KOPT-K1 (cell line): ENCODE data around the gene RFX3.
A peak's percentile ranks its signal among the peaks of the same experiment; 100 is the strongest.

Experiments used
- H3K27ac ChIP-seq: fragments of 200-600 bp; sonication (generic); 2 replicates; pipeline ENCODE4 v1.5.1; 2016; ENCODE audit warnings: antibody characterized with exemption, mild to moderate bottlenecking, low read depth, low read length; ENCODE audit not compliant: poor library complexity, severe bottlenecking
- H3K36me3 ChIP-seq: fragments of 200-600 bp; sonication (generic); 2 replicates; pipeline ENCODE4 v1.5.1; 2017; ENCODE audit warnings: antibody characterized with exemption, mild to moderate bottlenecking, low read length, moderate library complexity; ENCODE audit not compliant: insufficient read depth
- H3K9me3 ChIP-seq: fragments of 200-600 bp; sonication (generic); 2 replicates; pipeline ENCODE4 v1.5.1; 2017; ENCODE audit warnings: antibody characterized with exemption, low read length, mild to moderate bottlenecking; ENCODE audit not compliant: insufficient read depth, poor library complexity, severe bottlenecking

RFX3 gene

DNA sequence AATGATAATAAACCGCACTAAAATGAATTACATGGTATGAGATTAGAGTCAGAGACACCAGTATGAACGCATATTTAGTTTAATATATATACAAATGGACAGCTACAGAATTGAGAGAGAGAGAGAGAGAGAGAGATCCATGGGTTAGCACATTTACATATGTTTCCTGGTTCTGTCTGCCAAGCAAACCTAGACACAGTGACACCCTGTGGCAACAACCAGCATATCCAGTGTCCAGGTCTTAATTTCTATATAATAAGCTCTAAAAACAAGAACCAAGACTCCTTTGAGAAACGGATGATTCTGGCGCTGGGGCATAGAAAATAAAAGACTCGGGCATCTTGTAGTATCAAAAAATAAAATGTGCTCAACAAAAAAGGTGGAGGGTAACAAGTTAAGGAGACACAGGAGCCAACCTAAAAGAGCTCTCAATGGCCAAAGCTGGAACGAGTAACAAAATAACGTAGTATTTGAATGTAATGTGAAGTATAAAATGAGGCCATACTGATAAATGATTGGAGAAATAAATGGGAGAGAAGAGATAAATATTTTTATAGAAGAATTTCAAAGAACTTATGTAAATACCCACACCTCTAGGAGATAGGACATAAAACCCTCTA lies 84.5 kb downstream of the RFX3 start:
- H3K27ac ChIP-seq, result no peak overlapping the region
- no peaks in the 10 kb centered on the region for H3K9me3 ChIP-seq
- H3K36me3 ChIP-seq, result no peaks in the 10 kb centered on the region

DNA sequence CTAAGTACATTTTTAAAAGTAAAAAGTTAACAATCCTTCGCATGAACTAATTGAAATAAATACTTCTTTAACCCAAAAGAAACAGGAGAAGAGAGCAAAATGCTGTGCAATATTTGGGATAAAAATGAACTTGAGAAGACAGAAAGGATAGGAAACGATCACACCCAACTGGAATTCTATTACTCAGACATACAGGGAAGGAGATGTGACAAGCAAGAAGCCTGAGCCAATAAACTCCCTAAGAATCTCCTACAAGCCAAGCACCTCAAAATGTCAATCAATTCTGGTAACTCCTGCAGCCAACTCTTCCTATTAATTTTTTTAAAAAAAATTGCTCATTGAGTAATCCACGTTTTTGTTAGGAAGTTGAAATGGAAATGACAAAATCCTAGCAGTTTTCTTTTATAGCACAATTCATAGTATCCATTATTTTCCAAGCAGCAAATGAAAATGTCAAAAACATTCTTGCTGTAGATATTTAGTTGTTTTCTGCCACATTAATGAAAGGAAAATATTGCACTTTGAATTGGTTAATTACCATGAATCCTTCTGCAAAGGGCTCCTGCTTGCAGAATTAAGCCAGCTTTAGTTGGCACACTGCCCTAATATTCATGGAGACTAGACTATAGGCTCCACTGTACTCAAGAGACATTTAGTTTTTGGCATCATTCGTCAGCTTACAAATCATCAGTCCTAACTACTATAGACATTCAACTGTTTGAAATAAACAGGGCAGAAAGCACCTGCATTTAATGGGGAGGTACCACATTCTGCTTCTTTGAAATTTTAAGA lies 89.0 kb downstream of the RFX3 start:
- Histone ChIP-seq H3K36me3 (no peaks in the 10 kb centered on the region), H3K27ac (no peak overlapping the region)

DNA sequence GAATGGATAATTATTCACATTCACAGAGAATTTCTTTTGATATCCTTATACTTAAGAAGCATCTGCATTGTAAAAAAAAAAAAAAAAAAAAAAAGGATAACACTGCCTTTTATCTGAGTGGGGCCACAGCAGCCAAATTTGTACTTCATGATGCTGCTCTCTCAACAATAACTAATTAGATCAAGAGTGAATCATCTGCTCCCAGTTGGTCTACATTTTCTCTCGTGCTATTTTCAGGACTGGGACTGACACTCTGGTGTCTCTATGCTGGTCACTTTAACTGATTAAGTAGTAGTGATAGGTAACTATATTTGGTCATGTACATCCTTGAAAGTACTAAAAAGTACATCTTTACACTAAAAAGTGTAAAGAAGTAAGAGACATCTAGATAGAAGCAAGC lies 90.1 kb downstream of the RFX3 start:
- no peak overlapping the region for H3K27ac ChIP-seq
- H3K9me3 ChIP-seq, result no peaks in the 10 kb centered on the region

More for the DNA sequence above, 89.0 kb downstream of the RFX3 start:
- no peaks in the 10 kb centered on the region for H3K9me3 ChIP-seq

DNA sequence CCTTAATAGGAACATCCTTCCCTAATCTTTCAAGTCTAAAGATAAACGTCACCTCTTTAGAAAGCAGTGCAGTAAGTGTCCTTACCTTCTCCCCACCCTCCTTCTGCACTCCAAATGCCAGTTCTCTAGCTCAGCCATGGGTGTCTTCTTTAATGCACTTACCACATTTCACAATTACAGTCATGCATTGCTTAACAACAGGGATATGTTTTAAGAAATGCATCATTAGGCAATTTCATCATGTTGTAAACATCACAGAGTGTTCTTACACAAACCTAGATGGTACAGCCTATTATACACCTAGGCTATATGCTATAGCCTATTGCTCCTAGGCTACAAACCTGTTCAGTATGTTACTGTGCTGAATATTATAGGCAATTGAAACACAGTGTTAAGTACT lies 91.2 kb downstream of the RFX3 start:
- Histone ChIP-seq H3K36me3 (no peaks in the 10 kb centered on the region), H3K27ac (no peak overlapping the region)

More for the DNA sequence above, 90.1 kb downstream of the RFX3 start:
- H3K36me3 ChIP-seq, result no peaks in the 10 kb centered on the region

DNA sequence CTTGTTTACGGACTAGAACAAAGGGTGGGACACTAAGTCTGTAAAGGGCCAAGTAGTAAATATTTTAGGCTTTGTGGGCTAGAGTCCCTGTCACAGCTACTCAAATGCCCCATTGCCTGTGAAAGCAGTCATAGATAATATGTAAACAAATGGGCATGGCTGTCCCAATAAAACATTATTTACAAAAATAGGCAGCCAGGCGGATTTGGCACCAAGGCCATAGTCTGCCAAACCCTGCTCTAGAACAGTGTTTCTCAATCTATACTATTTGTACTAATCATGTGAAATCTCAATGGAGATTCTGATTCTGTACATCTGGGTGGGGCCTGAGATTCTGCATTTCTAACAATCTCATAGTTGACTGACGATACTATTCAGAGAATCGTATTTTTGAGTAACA lies 92.0 kb downstream of the RFX3 start:
- no peak overlapping the region for H3K27ac ChIP-seq
- H3K36me3 ChIP-seq, result no peaks in the 10 kb centered on the region
- H3K9me3 ChIP-seq, result no peaks in the 10 kb centered on the region

More for the DNA sequence above, 91.2 kb downstream of the RFX3 start:
- H3K9me3 ChIP-seq, result no peaks in the 10 kb centered on the region

DNA sequence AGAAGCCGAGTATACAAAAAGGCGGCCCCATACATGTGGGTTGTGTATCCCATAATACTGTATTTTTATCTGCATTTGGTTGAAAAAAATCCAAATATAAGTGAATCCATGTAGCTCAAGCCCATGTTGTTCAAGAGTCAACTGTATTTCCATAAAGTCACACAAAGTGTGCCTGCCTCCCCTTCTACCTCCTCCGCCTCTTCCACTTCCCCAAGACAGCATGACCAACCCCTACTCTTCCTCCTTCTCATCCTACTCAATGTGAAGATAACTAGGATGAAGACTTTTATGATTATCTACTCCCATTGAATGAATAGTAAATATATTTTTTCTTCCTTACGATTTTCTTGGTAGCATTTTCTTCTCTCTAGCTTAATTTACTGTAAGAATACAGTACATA lies 92.7 kb downstream of the RFX3 start:
- Histone ChIP-seq H3K9me3 (no peaks in the 10 kb centered on the region), H3K27ac (no peak overlapping the region), H3K36me3 (no peaks in the 10 kb centered on the region)

DNA sequence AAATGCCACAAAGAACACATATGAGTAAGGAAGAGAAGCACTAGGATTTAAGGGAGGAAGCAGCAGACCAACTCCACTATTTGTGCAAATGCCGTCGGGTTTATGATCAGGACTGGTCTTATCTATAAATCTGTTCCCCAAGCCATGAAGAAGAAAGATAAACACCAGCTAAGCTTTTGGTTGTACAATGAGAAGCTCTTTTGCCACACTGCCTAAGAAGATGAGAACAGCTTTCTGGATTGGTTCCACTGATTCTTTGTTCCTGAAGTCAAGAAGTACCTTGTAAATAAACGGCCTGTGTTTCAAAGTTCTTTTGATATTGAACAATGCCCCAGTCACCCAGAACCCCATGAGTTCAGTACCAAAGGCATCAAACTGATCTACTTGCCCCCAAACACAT lies 93.9 kb downstream of the RFX3 start:
- H3K36me3 ChIP-seq, result no peaks in the 10 kb centered on the region
- no peak overlapping the region for H3K27ac ChIP-seq
- H3K9me3 ChIP-seq, result no peaks in the 10 kb centered on the region

DNA sequence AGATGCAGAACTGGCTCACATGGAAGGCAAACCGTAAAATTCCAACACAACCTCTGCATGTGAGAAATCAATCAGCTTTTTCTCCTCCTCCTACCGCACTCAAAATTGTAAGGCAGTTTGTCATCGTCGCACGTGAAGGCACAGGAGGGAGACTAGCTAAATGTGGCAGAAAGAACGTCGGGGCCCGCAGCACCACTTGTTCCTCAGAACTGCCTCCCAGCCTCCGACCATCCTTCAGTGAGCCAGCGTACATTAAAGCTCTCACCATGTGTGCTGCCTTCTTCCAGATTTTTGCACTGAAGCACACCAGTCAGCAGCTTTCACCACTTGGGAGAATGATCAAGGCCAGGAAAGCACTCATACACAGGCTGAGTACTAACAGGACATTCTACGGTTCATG lies 105.9 kb downstream of the RFX3 start:
- H3K36me3 ChIP-seq, result no peaks in the 10 kb centered on the region
- H3K9me3 ChIP-seq, result no peaks in the 10 kb centered on the region
- H3K27ac ChIP-seq, result no peak overlapping the region

DNA sequence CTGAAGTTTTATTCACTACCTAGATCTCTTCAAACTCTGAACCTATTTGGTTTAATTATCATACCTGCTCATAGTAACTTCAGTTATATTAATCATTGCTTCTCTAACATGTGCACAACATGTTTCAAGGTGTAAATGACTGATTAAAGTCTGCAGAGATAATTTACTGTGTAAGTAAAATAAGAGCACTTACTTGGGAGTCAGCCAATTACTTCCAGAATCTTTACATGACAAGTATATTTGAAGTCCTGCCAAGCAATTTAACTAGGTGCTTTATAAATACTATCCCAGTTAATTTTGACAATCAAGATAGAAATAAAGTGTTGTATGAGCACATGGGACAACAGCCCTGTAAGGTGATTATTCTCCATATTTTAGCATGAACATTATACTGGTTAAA lies 109.9 kb downstream of the RFX3 start:
- Histone ChIP-seq H3K36me3 (no peaks in the 10 kb centered on the region), H3K9me3 (no peaks in the 10 kb centered on the region)

DNA sequence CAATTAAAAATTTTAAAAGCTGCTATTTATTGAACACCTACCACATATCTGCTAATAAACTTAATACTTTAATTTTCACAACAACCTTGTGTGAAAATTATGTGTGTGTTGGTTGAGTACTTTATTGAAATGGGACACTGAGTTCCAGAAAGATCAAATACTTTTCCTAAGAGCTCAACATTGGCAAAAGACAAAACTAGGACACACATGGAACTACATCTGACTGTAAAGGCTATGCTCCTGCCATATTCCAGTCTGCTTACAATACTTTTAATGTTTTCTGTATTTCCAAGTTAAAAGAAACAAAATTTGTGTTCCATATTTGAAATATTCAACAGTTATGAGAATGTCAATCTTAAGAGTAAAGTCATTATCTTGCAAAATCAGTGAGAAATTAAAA lies 111.8 kb downstream of the RFX3 start:
- Histone ChIP-seq H3K9me3 (no peaks in the 10 kb centered on the region), H3K36me3 (no peaks in the 10 kb centered on the region), H3K27ac (no peak overlapping the region)

More for the DNA sequence above, 109.9 kb downstream of the RFX3 start:
- H3K27ac ChIP-seq, result no peak overlapping the region

DNA sequence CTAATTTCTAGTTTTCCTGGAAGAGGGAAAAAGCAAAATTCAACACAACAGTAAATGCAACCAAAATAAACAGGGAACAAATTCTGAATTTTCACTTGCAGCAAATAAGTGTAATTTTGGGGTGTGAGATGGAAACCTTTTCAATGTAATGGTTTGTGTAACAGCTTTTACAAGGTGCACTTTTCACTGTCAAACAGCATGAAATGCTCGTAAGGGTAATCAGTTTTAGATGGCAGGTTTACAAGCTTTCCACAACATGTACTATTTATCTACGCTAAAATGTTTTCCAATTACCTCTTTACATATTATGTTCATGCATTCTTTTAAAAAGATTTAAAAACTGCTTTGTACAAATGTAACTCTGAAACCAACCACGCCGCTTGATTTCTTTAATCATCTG lies 115.3 kb downstream of the RFX3 start:
- H3K36me3 ChIP-seq, result no peaks in the 10 kb centered on the region

DNA sequence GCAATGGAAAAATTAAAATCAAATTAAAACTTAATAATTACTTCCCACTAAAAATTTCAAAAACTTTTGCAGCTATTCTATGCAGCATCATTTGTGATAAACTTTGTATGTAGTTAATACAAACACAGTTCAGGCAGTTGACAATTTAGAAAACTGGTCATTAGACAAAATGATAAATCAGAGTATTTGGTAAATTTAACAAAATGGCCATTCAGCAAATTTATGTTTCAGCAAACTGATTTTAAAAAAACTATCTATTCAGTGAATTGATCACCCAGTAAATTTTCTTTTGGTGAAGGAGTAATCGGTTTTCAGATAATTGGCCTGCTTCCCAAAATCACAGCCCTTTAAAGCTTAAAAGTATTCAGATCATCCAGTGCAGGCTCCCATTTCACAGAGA lies 116.3 kb downstream of the RFX3 start:
- H3K27ac ChIP-seq, result no peak overlapping the region
- no peaks in the 10 kb centered on the region for H3K36me3 ChIP-seq
- H3K9me3 ChIP-seq, result no peaks in the 10 kb centered on the region

More for the DNA sequence above, 115.3 kb downstream of the RFX3 start:
- H3K27ac ChIP-seq, result no peak overlapping the region
- H3K9me3 ChIP-seq, result no peaks in the 10 kb centered on the region

DNA sequence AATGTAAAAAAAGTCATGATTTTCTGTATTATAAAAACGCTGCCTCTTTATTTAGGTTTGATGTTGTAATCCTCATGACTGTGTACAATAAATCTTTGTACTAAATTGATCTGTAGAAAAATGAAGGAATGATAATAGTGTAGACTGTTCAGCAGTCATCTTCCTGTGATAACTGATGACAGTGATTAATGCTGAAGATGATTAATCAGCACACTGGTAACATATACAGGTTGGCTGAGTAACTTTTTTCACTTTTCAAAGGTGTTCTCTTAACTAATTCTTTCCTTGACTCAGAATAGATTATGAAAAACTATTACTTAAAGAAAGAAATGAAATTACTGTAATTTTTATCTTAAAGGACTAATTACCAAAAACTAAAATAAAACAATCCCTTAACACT lies 122.5 kb downstream of the RFX3 start:
- Histone ChIP-seq H3K27ac (no peak overlapping the region), H3K9me3 (no peaks in the 10 kb centered on the region), H3K36me3 (no peaks in the 10 kb centered on the region)

DNA sequence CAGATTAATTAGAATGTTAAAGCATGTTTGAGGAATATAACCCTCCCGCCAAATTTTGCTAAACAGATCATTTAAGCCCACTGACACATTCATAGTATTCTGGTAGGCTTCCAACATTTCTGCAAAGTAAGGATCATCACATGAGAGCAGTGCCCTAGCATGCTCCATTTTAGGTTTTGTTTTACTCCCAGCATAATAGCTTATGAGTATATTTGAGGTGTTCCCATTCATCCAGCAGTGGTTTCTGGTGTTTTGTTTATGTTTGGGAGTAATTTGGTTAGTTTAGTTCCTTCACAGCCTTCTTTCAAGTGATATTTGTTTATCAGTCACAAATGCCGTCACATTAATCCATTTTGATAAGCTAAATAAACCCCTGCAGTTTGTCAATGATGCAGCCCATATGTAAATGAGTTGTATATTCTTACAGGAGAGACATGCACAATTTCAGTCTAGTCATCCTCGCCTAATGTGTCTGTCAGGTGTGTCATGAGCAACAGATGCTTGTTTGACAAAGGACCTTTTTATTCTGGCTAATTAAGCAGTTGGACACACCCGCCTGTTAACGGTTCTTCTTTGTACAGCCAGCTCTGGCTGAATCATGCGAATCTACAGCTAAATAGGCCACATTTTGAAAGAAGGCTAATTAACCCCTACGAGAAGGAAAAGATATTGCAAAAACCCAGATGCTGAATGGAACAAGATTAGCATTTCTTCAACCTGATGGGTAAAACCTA lies 124.4 kb downstream of the RFX3 start:
- H3K27ac ChIP-seq, result no peak overlapping the region
- no peaks in the 10 kb centered on the region for H3K9me3 ChIP-seq
- no peaks in the 10 kb centered on the region for H3K36me3 ChIP-seq

DNA sequence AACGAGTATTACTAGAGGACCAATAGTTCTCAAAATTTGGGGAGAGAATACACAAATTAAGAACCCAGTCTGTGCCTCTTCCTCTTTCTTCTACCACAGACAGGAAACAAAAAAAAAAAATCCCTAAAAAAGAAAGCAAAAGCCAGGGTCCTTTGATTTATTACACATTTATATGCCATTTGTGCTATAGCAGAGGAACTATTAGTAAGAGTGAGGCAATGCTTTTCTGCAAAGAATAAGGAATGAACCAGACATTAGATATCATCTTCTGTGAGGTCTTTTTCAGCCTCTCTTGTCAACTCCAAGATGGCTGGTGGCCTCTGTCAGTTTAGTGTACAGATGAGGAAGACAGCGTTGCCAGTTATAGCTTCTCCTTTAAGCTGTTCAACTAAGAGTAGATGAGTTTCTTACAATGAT lies 127.6 kb downstream of the RFX3 start:
- H3K9me3 ChIP-seq, result no peaks in the 10 kb centered on the region
- peak overlapping the region; percentile 58 for H3K27ac ChIP-seq
- H3K36me3 ChIP-seq, result no peaks in the 10 kb centered on the region; the same call in 1 of the 2 replicates
